Measurements from ENCODE around the gene NACC2. TPM values are rescaled to one million over a fixed set of nuclear protein-coding genes. Genes with fewer than 3 reads are reported as not detected.
A peak's percentile ranks its signal among the peaks of the same experiment; 100 is the strongest.

The NACC2 gene
- total and polyA plus RNA-seq, 2 of the 8 experiments (the other 6 are each of a cell fraction or from before 2014, with no cell fraction given), result 8.3 to 14.0 TPM

GRCh38 chr9:136117291-136117915 is 22.3 kb upstream of the NACC2 start:
- H4K91ac ChIP-seq (replicated peaks; ENCODE audit: insufficient read length, low read length), result peak overlapping the region; percentile 11
- 74% methylated on average over 23 of the region's 23 CpGs; no CpG with 5 or more reads in 1 of the 2 experiments for WGBS, 2 experiments (ENCODE audit: extremely low coverage in 1 of 2, insufficient coverage in 1 of 2, insufficient read length in 1 of 2, insufficient replicate concordance in 2 of 2, low coverage in 1 of 2, low lambda C conversion rate in 2 of 2, missing lambda C conversion rate in 1 of 2)
- H3K9ac ChIP-seq (replicated peaks in 1 of 4; ENCODE audit: extremely low read depth in 1 of 4, low read depth in 3 of 4, low read length in 3 of 4), result peak overlapping the region in 1 of 4 experiments; percentile 51; a peak in 3 of 7 replicates
- H4K20me1 ChIP-seq (replicated peaks in 1 of 2; ENCODE audit: control insufficient read depth in 1 of 2, insufficient read depth in 2 of 2, low read length in 2 of 2), result peaks cover 0 to 5% of the 10 kb centered on the region in 2 experiments
- no peak overlapping the region for H3K4ac ChIP-seq (replicated peaks; ENCODE audit: insufficient read length, low read depth, low read length)
- peak overlapping the region; percentile 57 for H4K5ac ChIP-seq (ENCODE audit: insufficient read length, low read depth, low read length)
- peak overlapping the region; percentile 63 to 75 for H3K4me2 ChIP-seq (ENCODE audit: insufficient read depth in 1 of 2, low read depth in 2 of 2, low read length in 2 of 2)
- H3K27me3 ChIP-seq (replicated peaks in 1 of 4; ENCODE audit: control insufficient read depth in 3 of 4, extremely low read depth in 1 of 4, insufficient read depth in 3 of 4, low read length in 3 of 4), result no peaks in the 10 kb centered on the region
- no peak for DNase-seq (ENCODE audit: low read depth in 1 of 2, low spot score in 2 of 2)
- H3K79me1 ChIP-seq (ENCODE audit: low read depth, low read length), result 0 out of 2 replicates have a peak, but pooled peaks cover 3% of the 10 kb centered on the region
- H2BK15ac ChIP-seq (ENCODE audit: low read length), result no peak overlapping the region
- no peak overlapping the region for H2AFZ ChIP-seq (ENCODE audit: low read length)
- H3K27ac ChIP-seq (ENCODE audit: low read depth, low read length), result no peak overlapping the region
- H4K8ac ChIP-seq (ENCODE audit: extremely low read depth, insufficient read depth, low read length), result no peak overlapping the region; the same call in 1 of the 2 replicates
- no peak overlapping the region for H3K23ac ChIP-seq (ENCODE audit: insufficient read length)
- no peaks in the 10 kb centered on the region for H3K9me3 ChIP-seq (ENCODE audit: insufficient read depth in 2 of 2, low read depth in 1 of 2, low read length in 1 of 2)
- H3K23me2 ChIP-seq (ENCODE audit: low read depth, low read length), result no peaks in the 10 kb centered on the region; the same call in 1 of the 2 replicates
- H3K56ac ChIP-seq (replicated peaks; ENCODE audit: insufficient read length, low read depth, low read length), result peak overlapping the region; percentile 32
- peak overlapping the region; percentile 78 for H3K18ac ChIP-seq (ENCODE audit: extremely low read depth, low read length)
- H2BK120ac ChIP-seq (replicated peaks; ENCODE audit: low read depth, low read length), result no peak overlapping the region
- H2AK5ac ChIP-seq (ENCODE audit: low read depth, low read length), result no peak overlapping the region
- H3K4me3 ChIP-seq (ENCODE audit: extremely low read depth in 1 of 4, insufficient read depth in 2 of 4, low read depth in 3 of 4, low read length in 4 of 4), result peak overlapping the region; percentile 50 to 79 (median 56)
- no peak for FAIRE-seq
- H3K14ac ChIP-seq (ENCODE audit: insufficient read length), result no peak overlapping the region
- H3K4me1 ChIP-seq (replicated peaks in 1 of 4; ENCODE audit: control insufficient read depth in 3 of 4, insufficient read depth in 4 of 4, low read length in 3 of 4), result peaks cover 0 to 13% (median 7%) of the 10 kb centered on the region in 4 experiments; a peak in 5 of 7 replicates
- no peak overlapping the region for H2BK20ac ChIP-seq (ENCODE audit: low read length)
- ChIA-PET CTCF (ENCODE audit: partially characterized antibody) (interaction anchor here (0.8 to 2.5 kb wide), 9 partner anchors 11 to 207 kb away, joined by 3 to 16 read pairs (median 6); no protein-coding TSS in a partner anchor), POLR2A (ENCODE audit: partially characterized antibody) (interaction anchor here (0.6 to 4.5 kb wide), 13 partner anchors 12 to 156 kb away, joined by 3 to 40 read pairs (median 3); partner anchors contain the start of genes NACC2 and UBAC1)
- H2BK5ac ChIP-seq (ENCODE audit: low read depth, low read length), result peak overlapping the region; percentile 54; the same call in 1 of the 2 replicates
- H3K36me3 ChIP-seq (ENCODE audit: control insufficient read depth in 2 of 4, insufficient read depth in 4 of 4, low read length in 3 of 4), result peaks cover 0 to 12% (median 4%) of the 10 kb centered on the region in 4 experiments; a peak in 5 of 8 replicates
- TF ChIP-seq E2F6 (IDR thresholded peaks at IDR 0.05) (no peak), BCL11A (IDR thresholded peaks at IDR 0.05; ENCODE audit: low read depth in 2 of 2, low read length in 2 of 2) (peak in 1 of 2 experiments; percentile 5)
- H2BK12ac ChIP-seq (ENCODE audit: low read depth, low read length), result peak overlapping the region; percentile 61; the same call in 1 of the 2 replicates
- H3K79me2 ChIP-seq (ENCODE audit: control insufficient read depth in 1 of 2, insufficient read depth in 2 of 2, low read length in 2 of 2), result peaks cover 0 to 7% of the 10 kb centered on the region in 2 experiments; a peak in 1 of 4 replicates
